Measurements from ENCODE around the gene LITAFD.

GRCh38 chr16:8894736-8895334, 12.7 kb downstream of the LITAFD start:
- no peak for TF ChIP-seq CTCF (IDR thresholded peaks at IDR 0.05)
- no peak for TF ChIP-seq POLR2A (IDR thresholded peaks at IDR 0.05)

Data from tibial nerve (tissue), 3 donors.